ENCODE results near the gene SH3BP2. TPM values are rescaled to one million over a fixed set of nuclear protein-coding genes. Genes with fewer than 3 reads are reported as not detected.

SH3BP2 gene
- polyA plus RNA-seq, 1 of the 3 experiments (the other 2 are of a cell fraction) = 25.2 TPM

GRCh38 chr4:2786794-2787229 is 6.1 kb upstream of the SH3BP2 start:
- Histone ChIP-seq H2AFZ (ENCODE audit: low read depth) (no peak overlapping the region), H3K36me3 (replicated peaks in 1 of 2; ENCODE audit: control insufficient read depth in 1 of 2, insufficient read depth in 2 of 2, low read length in 1 of 2) (no peaks in the 10 kb centered on the region), H3K4me1 (ENCODE audit: control insufficient read depth in 1 of 2, insufficient read depth in 2 of 2, low read depth in 1 of 2, low read length in 1 of 2) (peaks cover 0 to 18% of the 10 kb centered on the region in 2 experiments; a peak in 1 of 4 replicates), H3K9me2 (no peaks in the 10 kb centered on the region), H3K9me3 (no peaks in the 10 kb centered on the region), H3F3A (replicated peaks; ENCODE audit: insufficient read depth) (no peaks in the 10 kb centered on the region), H3K79me2 (ENCODE audit: insufficient read depth) (no peaks in the 10 kb centered on the region), H3K9ac (no peak overlapping the region), H3K4me3 (ENCODE audit: low read depth in 2 of 2, low read length in 1 of 2) (no peak overlapping the region), H4K20me1 (ENCODE audit: insufficient read depth) (no peaks in the 10 kb centered on the region), H3K27ac (ENCODE audit: low read depth in 2 of 2, low read length in 1 of 2) (no peak overlapping the region), H3K4me2 (no peak overlapping the region), H3K27me3 (ENCODE audit: insufficient read depth) (no peaks in the 10 kb centered on the region)
- 93% methylated on average over 3 of the region's 9 CpGs for WGBS (ENCODE audit: low lambda C conversion rate)
- TF ChIP-seq, protein P1, sequence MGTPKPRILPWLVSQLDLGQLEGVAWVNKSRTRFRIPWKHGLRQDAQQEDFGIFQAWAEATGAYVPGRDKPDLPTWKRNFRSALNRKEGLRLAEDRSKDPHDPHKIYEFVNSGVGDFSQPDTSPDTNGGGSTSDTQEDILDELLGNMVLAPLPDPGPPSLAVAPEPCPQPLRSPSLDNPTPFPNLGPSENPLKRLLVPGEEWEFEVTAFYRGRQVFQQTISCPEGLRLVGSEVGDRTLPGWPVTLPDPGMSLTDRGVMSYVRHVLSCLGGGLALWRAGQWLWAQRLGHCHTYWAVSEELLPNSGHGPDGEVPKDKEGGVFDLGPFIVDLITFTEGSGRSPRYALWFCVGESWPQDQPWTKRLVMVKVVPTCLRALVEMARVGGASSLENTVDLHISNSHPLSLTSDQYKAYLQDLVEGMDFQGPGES (IDR thresholded peaks at IDR 0.05; ENCODE audit: low read depth, low read length) = no peak
- TF ChIP-seq JUND (IDR thresholded peaks at IDR 0.05) (no peak), FOXM1 (IDR thresholded peaks at IDR 0.05; ENCODE audit: low read depth) (no peak), SIN3A (IDR thresholded peaks at IDR 0.05; ENCODE audit: borderline replicate concordance, low read depth, low read length) (no peak), TAF1 (IDR thresholded peaks at IDR 0.05; ENCODE audit: borderline replicate concordance, low read depth, low read length) (no peak), MXI1 (IDR thresholded peaks at IDR 0.05; ENCODE audit: low read depth, low read length) (no peak), TEAD4 (IDR thresholded peaks at IDR 0.05; ENCODE audit: borderline replicate concordance, insufficient read depth) (no peak), POLR2AphosphoS5 (IDR thresholded peaks at IDR 0.05; ENCODE audit: low read depth, low read length) (no peak), NFIC (IDR thresholded peaks at IDR 0.05; ENCODE audit: borderline replicate concordance) (no peak), CTCF (IDR thresholded peaks at IDR 0.05) (no peak)
- TF ChIP-seq, protein P2, sequence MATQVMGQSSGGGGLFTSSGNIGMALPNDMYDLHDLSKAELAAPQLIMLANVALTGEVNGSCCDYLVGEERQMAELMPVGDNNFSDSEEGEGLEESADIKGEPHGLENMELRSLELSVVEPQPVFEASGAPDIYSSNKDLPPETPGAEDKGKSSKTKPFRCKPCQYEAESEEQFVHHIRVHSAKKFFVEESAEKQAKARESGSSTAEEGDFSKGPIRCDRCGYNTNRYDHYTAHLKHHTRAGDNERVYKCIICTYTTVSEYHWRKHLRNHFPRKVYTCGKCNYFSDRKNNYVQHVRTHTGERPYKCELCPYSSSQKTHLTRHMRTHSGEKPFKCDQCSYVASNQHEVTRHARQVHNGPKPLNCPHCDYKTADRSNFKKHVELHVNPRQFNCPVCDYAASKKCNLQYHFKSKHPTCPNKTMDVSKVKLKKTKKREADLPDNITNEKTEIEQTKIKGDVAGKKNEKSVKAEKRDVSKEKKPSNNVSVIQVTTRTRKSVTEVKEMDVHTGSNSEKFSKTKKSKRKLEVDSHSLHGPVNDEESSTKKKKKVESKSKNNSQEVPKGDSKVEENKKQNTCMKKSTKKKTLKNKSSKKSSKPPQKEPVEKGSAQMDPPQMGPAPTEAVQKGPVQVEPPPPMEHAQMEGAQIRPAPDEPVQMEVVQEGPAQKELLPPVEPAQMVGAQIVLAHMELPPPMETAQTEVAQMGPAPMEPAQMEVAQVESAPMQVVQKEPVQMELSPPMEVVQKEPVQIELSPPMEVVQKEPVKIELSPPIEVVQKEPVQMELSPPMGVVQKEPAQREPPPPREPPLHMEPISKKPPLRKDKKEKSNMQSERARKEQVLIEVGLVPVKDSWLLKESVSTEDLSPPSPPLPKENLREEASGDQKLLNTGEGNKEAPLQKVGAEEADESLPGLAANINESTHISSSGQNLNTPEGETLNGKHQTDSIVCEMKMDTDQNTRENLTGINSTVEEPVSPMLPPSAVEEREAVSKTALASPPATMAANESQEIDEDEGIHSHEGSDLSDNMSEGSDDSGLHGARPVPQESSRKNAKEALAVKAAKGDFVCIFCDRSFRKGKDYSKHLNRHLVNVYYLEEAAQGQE (IDR thresholded peaks at IDR 0.05; ENCODE audit: low read depth, low read length) = no peak
- ChIA-PET CTCF (interaction anchor here (1.2 kb wide), 1 partner anchor 8 kb away, joined by 3 read pairs; no protein-coding TSS in a partner anchor), POLR2A (no interaction called here)
- peak; percentile 14 for DNase-seq

Measured in SK-N-SH (cell line).